Hepatocyte (in vitro differentiated cells): ENCODE results near the gene MEI4. TPM values are rescaled to one million over a fixed set of nuclear protein-coding genes. Genes with fewer than 3 reads are reported as not detected.

Experiments used
- DNase-seq: peaks from one replicate; pipeline ENCODE4 v3.0.0-alpha.2; 2016; ENCODE audit warnings: low spot score
- H2AFZ ChIP-seq: fragments of 200-600 bp; sonication (generic); 2 replicates; pipeline ENCODE4 v1.6.0; 2016; ENCODE audit warnings: antibody characterized with exemption, mild to moderate bottlenecking
- H3K27ac ChIP-seq: fragments of 200-600 bp; sonication (generic); 2 replicates; pipeline ENCODE4 v1.5.1; 2016; ENCODE audit warnings: mild to moderate bottlenecking
- H3K27me3 ChIP-seq: fragments of 200-600 bp; sonication (generic); 2 replicates; pipeline ENCODE4 v1.6.1; 2016
- H3K36me3 ChIP-seq: fragments of 200-600 bp; sonication (generic); replicated peaks from 2 replicates; pipeline ENCODE4 v1.5.1; 2016; ENCODE audit warnings: low read depth; ENCODE audit not compliant: insufficient read depth
- H3K4me1 ChIP-seq: fragments of 200-600 bp; sonication (generic); 2 replicates; pipeline ENCODE4 v1.5.1; 2016; ENCODE audit warnings: mild to moderate bottlenecking, moderate library complexity; ENCODE audit not compliant: insufficient read depth
- H3K4me2 ChIP-seq: fragments of 200-600 bp; sonication (generic); 2 replicates; pipeline ENCODE4 v1.6.0; 2016
- H3K4me3 ChIP-seq: fragments of 200-600 bp; sonication (generic); 2 replicates; pipeline ENCODE4 v1.5.1; 2016; ENCODE audit warnings: mild to moderate bottlenecking
- H3K79me2 ChIP-seq: fragments of 200-600 bp; sonication (generic); 2 replicates; pipeline ENCODE4 v1.6.0; 2017; ENCODE audit warnings: mild to moderate bottlenecking
- H3K9me2 ChIP-seq: fragments of 200-600 bp; sonication (generic); replicated peaks from 2 replicates; pipeline ENCODE4 v1.6.0; 2017; ENCODE audit warnings: mild to moderate bottlenecking; ENCODE audit not compliant: insufficient read depth
- H3K9me3 ChIP-seq: fragments of 200-600 bp; sonication (generic); 2 replicates; pipeline ENCODE4 v1.5.1; 2016; ENCODE audit warnings: low read depth, mild to moderate bottlenecking
- H4K20me1 ChIP-seq: fragments of 200-600 bp; sonication (generic); 2 replicates; pipeline ENCODE4 v1.6.0; 2016; ENCODE audit warnings: mild to moderate bottlenecking; ENCODE audit not compliant: insufficient read depth, poor library complexity, severe bottlenecking
- CTCF ChIP-seq: fragments of 200-600 bp; sonication (generic); IDR thresholded peaks from 2 replicates; pipeline ENCODE4 v1.5.1; 2016; ENCODE audit warnings: antibody characterized with exemption, mild to moderate bottlenecking; ENCODE audit not compliant: poor library complexity
- EZH2 ChIP-seq: fragments of 200-600 bp; sonication (generic); IDR thresholded peaks from 2 replicates; pipeline ENCODE4 v1.6.1; 2016; ENCODE audit warnings: antibody characterized with exemption, mild to moderate bottlenecking, borderline replicate concordance
- EZH2phosphoT487 ChIP-seq: fragments of 200-600 bp; sonication (generic); IDR thresholded peaks from one replicate; pipeline ENCODE4 v1.6.1; 2018; ENCODE audit warnings: antibody characterized with exemption, mild to moderate bottlenecking, low read depth, moderate library complexity; ENCODE audit not compliant: unreplicated experiment, severe bottlenecking
- WGBS: methylation state at CpG from one replicate; pipeline ENCODE4 v1.1.6; 2016; ENCODE audit warnings: low lambda C conversion rate; ENCODE audit errors: missing lambda C conversion rate; 5-methylcytosine and 5-hydroxymethylcytosine counted together
- polyA plus RNA-seq: library from polyadenylated mRNA; unstranded; fragments of >200 nt; fragmentation: Nextera tagmentation; extraction: Ambion mirVana; gene quantifications from 2 replicates; pipeline ENCODE4 v1.2.1, GENCODE V29; 2016
- total RNA-seq: library from RNA; depleted of rRNA; stranded (reverse); fragments of >200 nt; gene quantifications from 2 replicates; pipeline ENCODE4 v1.2.3, GENCODE V29; 2014

The MEI4 gene
- total and polyA plus RNA-seq, 2 experiments from 2014 or later = 0.27 TPM; not detected in 1

GRCh38 chr6:77786935-77787629, 134.2 kb downstream of the MEI4 start:
- no peak overlapping the region for H2AFZ ChIP-seq
- 82% methylated on average over 4 of the region's 4 CpGs for WGBS
- no peaks in the 10 kb centered on the region for H3K9me2 ChIP-seq
- no peaks in the 10 kb centered on the region for H3K4me1 ChIP-seq
- no peaks in the 10 kb centered on the region for H4K20me1 ChIP-seq
- no peaks in the 10 kb centered on the region for H3K36me3 ChIP-seq
- TF ChIP-seq EZH2phosphoT487 (no peak), CTCF (no peak), EZH2 (no peak)
- DNase-seq = no peak
- no peaks in the 10 kb centered on the region for H3K27me3 ChIP-seq
- H3K27ac ChIP-seq = no peak overlapping the region
- no peak overlapping the region for H3K4me2 ChIP-seq
- no peak overlapping the region for H3K4me3 ChIP-seq
- no peaks in the 10 kb centered on the region for H3K79me2 ChIP-seq
- H3K9me3 ChIP-seq = no peaks in the 10 kb centered on the region

- Histone ChIP-seq H3K27ac (no peak overlapping the region), H3K36me3 (no peaks in the 10 kb centered on the region), H2AFZ (no peak overlapping the region), H3K4me3 (no peak overlapping the region), H3K4me2 (no peak overlapping the region), H3K4me1 (no peaks in the 10 kb centered on the region), H4K20me1 (no peaks in the 10 kb centered on the region), H3K27me3 (no peaks in the 10 kb centered on the region), H3K79me2 (no peaks in the 10 kb centered on the region), H3K9me2 (no peaks in the 10 kb centered on the region), H3K9me3 (no peaks in the 10 kb centered on the region)
- 92% methylated on average over 6 of the region's 6 CpGs for WGBS
- TF ChIP-seq EZH2 = no peak
- TF ChIP-seq EZH2phosphoT487 = no peak
- TF ChIP-seq CTCF = no peak
- no peak for DNase-seq
Measured at GRCh38 chr6:77796824-77797809, 144.3 kb downstream of the MEI4 start.

GRCh38 chr6:77812304-77812703, 159.5 kb downstream of the MEI4 start:
- H3K4me3 ChIP-seq = no peak overlapping the region
- no peaks in the 10 kb centered on the region for H3K79me2 ChIP-seq
- H3K4me2 ChIP-seq = no peak overlapping the region
- no peaks in the 10 kb centered on the region for H3K9me3 ChIP-seq
- no peak for TF ChIP-seq EZH2
- TF ChIP-seq EZH2phosphoT487 = no peak
- no peak for TF ChIP-seq CTCF
- no peak overlapping the region for H2AFZ ChIP-seq
- H3K27me3 ChIP-seq = no peaks in the 10 kb centered on the region
- H3K9me2 ChIP-seq = no peaks in the 10 kb centered on the region
- H3K27ac ChIP-seq = no peak overlapping the region
- DNase-seq = no peak
- 91% methylated on average over 1 of the region's 1 CpG for WGBS
- no peaks in the 10 kb centered on the region for H4K20me1 ChIP-seq
- peaks cover 8% of the 10 kb centered on the region for H3K4me1 ChIP-seq
- H3K36me3 ChIP-seq = no peaks in the 10 kb centered on the region
